K562 (cell line): ENCODE measurements around the gene PRDX2. TPM values are rescaled to one million over a fixed set of nuclear protein-coding genes. Genes with fewer than 3 reads are reported as not detected.

Experiments used
- AFF1 ChIP-seq, 2 experiments: fragments of 450-650 bp; IDR thresholded peaks; 2 replicates each; pipeline ENCODE4 v1.6.1; 2018; ENCODE audit warnings: mild to moderate bottlenecking in 2 of 2, low read depth in 1 of 2; ENCODE audit not compliant: partially characterized antibody in 2 of 2
- BRF1 ChIP-seq: IDR thresholded peaks from 3 replicates; pipeline ENCODE4 v1.6.1; 2011; ENCODE audit warnings: borderline replicate concordance, mild to moderate bottlenecking; ENCODE audit not compliant: insufficient read length; ENCODE audit errors: extremely low read depth
- DNMT1 ChIP-seq: fragments of 450-650 bp; IDR thresholded peaks from 2 replicates; pipeline ENCODE4 v1.6.1; 2016; ENCODE audit warnings: antibody characterized with exemption, mild to moderate bottlenecking
- FOXK2 ChIP-seq, 2 experiments: fragments of 450-650 bp; IDR thresholded peaks in 1 of 2; conservative IDR thresholded peaks in 1 of 2; 2 replicates each; pipeline ENCODE4 v1.6.1; 2016; ENCODE audit warnings: low read depth in 2 of 2, mild to moderate bottlenecking in 1 of 2
- HDAC1 ChIP-seq, 2 experiments: fragments of 450-650 bp; IDR thresholded peaks; 2 replicates each; pipeline ENCODE4 v1.6.1; 2016 to 2017; ENCODE audit warnings: inconsistent platforms in 1 of 2, mild to moderate bottlenecking in 1 of 2, moderate library complexity in 1 of 2
- HDAC2 ChIP-seq: fragments of 450-650 bp; IDR thresholded peaks from 2 replicates; pipeline ENCODE4 v1.6.1; 2016; ENCODE audit warnings: mild to moderate bottlenecking
- HES1 ChIP-seq: fragments of 450-650 bp; IDR thresholded peaks from 2 replicates; pipeline ENCODE4 v1.6.1; 2016; ENCODE audit warnings: low read depth, mild to moderate bottlenecking, moderate library complexity
- JUN ChIP-seq, 2 experiments: sonication (generic) in 1 of 2; formaldehyde crosslinking in 1 of 2; IDR thresholded peaks; 2 replicates each; pipeline versions ENCODE4 v1.6.1 to v1.8.0; 2012 to 2022; ENCODE audit warnings: borderline replicate concordance in 2 of 2, mild to moderate bottlenecking in 2 of 2, improper control_type of control experiment in 1 of 2, low read depth in 1 of 2, low read length in 1 of 2, missing genetic modification reagents in 1 of 2
- MNT ChIP-seq, 2 experiments: fragments of 450-650 bp; conservative IDR thresholded peaks; 2 replicates each; pipeline ENCODE4 v1.6.1; 2017; ENCODE audit warnings: mild to moderate bottlenecking in 2 of 2, moderate library complexity in 2 of 2
- MTA1 ChIP-seq: fragments of 450-650 bp; IDR thresholded peaks from 2 replicates; pipeline ENCODE4 v1.6.1; 2017; ENCODE audit warnings: borderline replicate concordance
- POLR3G ChIP-seq: IDR thresholded peaks from 2 replicates; pipeline ENCODE4 v1.6.1; 2011; ENCODE audit not compliant: insufficient read length, insufficient replicate concordance; ENCODE audit errors: extremely low read depth
- SMARCE1 ChIP-seq: fragments of 450-650 bp; IDR thresholded peaks from 2 replicates; pipeline ENCODE4 v1.7.1; 2016; ENCODE audit warnings: mild to moderate bottlenecking
- ZBTB2 ChIP-seq: fragments of 450-650 bp; IDR thresholded peaks from 2 replicates; pipeline ENCODE4 v1.6.1; 2016; ENCODE audit warnings: antibody characterized with exemption
- ZNF143 ChIP-seq: sonication (generic); formaldehyde crosslinking; IDR thresholded peaks from 2 replicates; pipeline ENCODE4 v1.9.0; 2022; ENCODE audit warnings: mild to moderate bottlenecking, missing genetic modification reagents
- ZNF639 ChIP-seq, 2 experiments: fragments of 200-800 bp in 1 of 2; sonication (Bioruptor generic) in 1 of 2; sonication (generic) in 1 of 2; formaldehyde crosslinking in 1 of 2; IDR thresholded peaks in 1 of 2; conservative IDR thresholded peaks in 1 of 2; 2 replicates each; pipeline versions ENCODE4 v1.5.0 to v1.6.1; 2016 to 2020; ENCODE audit warnings: missing compliant biosample characterization in 1 of 2, missing genetic modification characterization in 1 of 2, missing genetic modification reagents in 1 of 2
- polyA plus RNA-seq, 8 experiments: library from polyadenylated mRNA; depleted of rRNA in 4 of 8; stranded (reverse) in 5 of 8; unstranded in 3 of 8; fragments of >200 nt; fragmentation: Nextera tagmentation in 2 of 8; fragmentation: Illumina TruSeq in 1 of 8; extraction: Ambion mirVana in 2 of 8; extraction: Trizol in 1 of 8; gene quantifications; 2 replicates each; pipeline versions ENCODE4 v1.2.1 to v1.2.3, GENCODE V29; 2011 to 2014; ENCODE audit warnings: inconsistent platforms in 1 of 8, missing spikeins in 1 of 8
- total RNA-seq, 7 experiments: library from RNA; depleted of rRNA in 6 of 7; stranded (reverse); fragments of >200 nt in 6 of 7; fragmentation: Illumina TruSeq in 2 of 7; extraction: Trizol in 2 of 7; gene quantifications; 2 replicates each; pipeline versions ENCODE4 v1.2.1 to v1.2.3, GENCODE V29; 2011 to 2021; ENCODE audit warnings: low replicate concordance in 1 of 7

Gene PRDX2
- total and polyA plus RNA-seq, 9 of the 15 experiments (the other 6 are each of a cell fraction or from before 2014, with no cell fraction given): 206 to 1,183 (median 415) TPM

- peak; percentile 89 for TF ChIP-seq HES1
- peak; percentile 99 to 100 for TF ChIP-seq FOXK2 (conservative IDR thresholded peaks at IDR 0.05 in 1 of 2, IDR thresholded peaks at IDR 0.05 in 1 of 2; ENCODE audit: low read depth in 2 of 2)
- no peak for TF ChIP-seq POLR3G
- TF ChIP-seq DNMT1: peak; percentile 64; the same call in 1 of the 2 replicates
- no peak for TF ChIP-seq AFF1 (IDR thresholded peaks at IDR 0.05; ENCODE audit: low read depth in 1 of 2, partially characterized antibody in 2 of 2)
- peak in 1 of 2 experiments; percentile 83; a peak in 1 of 4 replicates for TF ChIP-seq HDAC1 (IDR thresholded peaks at IDR 0.05)
- no peak for TF ChIP-seq MTA1
- peak; percentile 100; a peak in 3 of 4 replicates for TF ChIP-seq MNT (conservative IDR thresholded peaks at IDR 0.05)
- TF ChIP-seq ZNF143 (CRISPR knock-in tag): 0 out of 2 replicates have a peak, but pooled peaks have one; percentile 39
- peak; percentile 82; the same call in 1 of the 2 replicates for TF ChIP-seq ZBTB2
- TF ChIP-seq JUN (IDR thresholded peaks at IDR 0.05; ENCODE audit: borderline replicate concordance, low read depth, low read length): no peak
- TF ChIP-seq JUN (CRISPR knock-in tag; IDR thresholded peaks at IDR 0.05; ENCODE audit: borderline replicate concordance): 0 out of 2 replicates have a peak, but pooled peaks have one; percentile 64
- peak; percentile 67; the same call in 1 of the 2 replicates for TF ChIP-seq HDAC2
- peak; percentile 14; the same call in 1 of the 2 replicates for TF ChIP-seq SMARCE1
- TF ChIP-seq ZNF639 (CRISPR knock-in tag; conservative IDR thresholded peaks at IDR 0.05 in 1 of 2, IDR thresholded peaks at IDR 0.05 in 1 of 2): peak in 1 of 2 experiments; percentile 20; a peak in 2 of 4 replicates
- TF ChIP-seq BRF1: no peak
These were observed 10.8 kb downstream of the PRDX2 start (continued) for GRCh38 chr19:12790628-12791344.
